ENCODE results near the gene SLC25A10.

DNA sequence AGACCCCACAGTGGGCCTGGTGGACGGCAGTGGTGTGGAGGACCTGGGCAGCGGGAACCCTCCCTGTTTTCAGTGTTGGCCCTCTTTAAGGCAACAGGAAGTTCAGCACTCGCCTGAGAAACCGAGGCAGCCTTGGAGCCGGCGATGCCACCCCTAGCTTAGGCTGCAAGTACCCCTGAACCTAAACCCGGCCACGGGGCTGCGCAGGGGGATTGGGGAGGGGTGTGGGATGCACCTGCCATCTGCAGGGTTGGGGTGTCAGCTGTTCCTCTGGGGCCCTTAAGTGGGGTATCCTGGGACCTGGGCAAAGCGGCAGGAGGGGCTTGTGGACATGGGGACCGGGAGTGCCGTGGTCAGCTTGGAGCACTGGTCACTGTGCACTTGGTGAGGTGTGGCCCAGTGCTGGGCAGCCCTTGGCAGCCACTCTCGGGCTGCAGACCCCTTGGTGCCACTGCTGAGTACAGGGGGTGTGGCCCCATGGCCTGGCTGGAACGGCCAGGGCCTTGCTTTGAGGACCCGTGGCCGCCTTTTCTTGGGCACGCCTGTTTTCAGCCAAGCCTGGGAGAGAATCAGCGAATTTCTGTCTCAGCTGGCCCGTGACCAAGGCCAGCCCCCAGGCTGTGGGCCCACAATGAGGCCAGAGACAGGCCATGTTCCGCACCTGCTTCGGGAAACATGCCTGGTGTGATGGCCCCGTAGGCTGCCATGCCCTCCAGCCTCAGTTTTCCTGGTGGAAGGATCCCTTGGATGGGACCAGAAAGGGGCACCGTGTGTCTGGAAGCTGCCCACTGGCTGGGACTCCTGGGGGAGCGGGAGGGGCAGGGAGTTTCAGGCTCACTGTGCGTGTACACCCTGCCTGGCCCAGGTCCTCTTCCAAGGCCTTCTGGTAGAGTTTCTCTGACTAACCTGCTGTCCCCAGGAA lies 4.1 kb upstream of the SLC25A10 start:
- TF ChIP-seq POLR2A (IDR thresholded peaks at IDR 0.05; ENCODE audit: low read depth, low read length) = no peak
- TF ChIP-seq, protein P1, sequence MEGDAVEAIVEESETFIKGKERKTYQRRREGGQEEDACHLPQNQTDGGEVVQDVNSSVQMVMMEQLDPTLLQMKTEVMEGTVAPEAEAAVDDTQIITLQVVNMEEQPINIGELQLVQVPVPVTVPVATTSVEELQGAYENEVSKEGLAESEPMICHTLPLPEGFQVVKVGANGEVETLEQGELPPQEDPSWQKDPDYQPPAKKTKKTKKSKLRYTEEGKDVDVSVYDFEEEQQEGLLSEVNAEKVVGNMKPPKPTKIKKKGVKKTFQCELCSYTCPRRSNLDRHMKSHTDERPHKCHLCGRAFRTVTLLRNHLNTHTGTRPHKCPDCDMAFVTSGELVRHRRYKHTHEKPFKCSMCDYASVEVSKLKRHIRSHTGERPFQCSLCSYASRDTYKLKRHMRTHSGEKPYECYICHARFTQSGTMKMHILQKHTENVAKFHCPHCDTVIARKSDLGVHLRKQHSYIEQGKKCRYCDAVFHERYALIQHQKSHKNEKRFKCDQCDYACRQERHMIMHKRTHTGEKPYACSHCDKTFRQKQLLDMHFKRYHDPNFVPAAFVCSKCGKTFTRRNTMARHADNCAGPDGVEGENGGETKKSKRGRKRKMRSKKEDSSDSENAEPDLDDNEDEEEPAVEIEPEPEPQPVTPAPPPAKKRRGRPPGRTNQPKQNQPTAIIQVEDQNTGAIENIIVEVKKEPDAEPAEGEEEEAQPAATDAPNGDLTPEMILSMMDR (conservative IDR thresholded peaks at IDR 0.05; ENCODE audit: low read depth, low read length) = no peak
- TF ChIP-seq BHLHE40 (IDR thresholded peaks at IDR 0.05; ENCODE audit: low read depth, low read length) = no peak
- no peak for TF ChIP-seq FOS (IDR thresholded peaks at IDR 0.05; ENCODE audit: low read depth, low read length)
- no peak for TF ChIP-seq CHD1 (IDR thresholded peaks at IDR 0.05; ENCODE audit: low read depth, low read length)
- TF ChIP-seq MXI1 (IDR thresholded peaks at IDR 0.05; ENCODE audit: borderline replicate concordance, low read depth, low read length) = no peak
- no peak for TF ChIP-seq MAFK (IDR thresholded peaks at IDR 0.05; ENCODE audit: low read depth, low read length)
- TF ChIP-seq NFE2L2 (IDR thresholded peaks at IDR 0.05; ENCODE audit: low read depth, low read length) = no peak
- TF ChIP-seq SMC3 (IDR thresholded peaks at IDR 0.05; ENCODE audit: low read depth, low read length) = no peak
- no peak for TF ChIP-seq RFX5 (IDR thresholded peaks at IDR 0.05; ENCODE audit: low read depth, low read length)
- no peak for TF ChIP-seq RCOR1 (IDR thresholded peaks at IDR 0.05; ENCODE audit: insufficient replicate concordance, low read length)

Data from IMR-90 (cell line).